Activated CD4-positive, alpha-beta T cell treated with anti-CD3 and anti-CD28 coated beads, Interleukin-2, Interleukin-6, amounts not matched to agents 100 ng/mL and 50 ng/mL, durations not matched to agents 16 hours and 8 hours (primary cell): ENCODE results near the gene TRIM69.

ENCODE experiments used
- DNase-seq: peaks from one replicate; pipeline ENCODE4 v3.0.0-alpha.2; 2020

TRIM69 gene

GRCh38 chr15:44811337-44811736 is 75.0 kb downstream of the TRIM69 start:
- DNase-seq = no peak

DNA sequence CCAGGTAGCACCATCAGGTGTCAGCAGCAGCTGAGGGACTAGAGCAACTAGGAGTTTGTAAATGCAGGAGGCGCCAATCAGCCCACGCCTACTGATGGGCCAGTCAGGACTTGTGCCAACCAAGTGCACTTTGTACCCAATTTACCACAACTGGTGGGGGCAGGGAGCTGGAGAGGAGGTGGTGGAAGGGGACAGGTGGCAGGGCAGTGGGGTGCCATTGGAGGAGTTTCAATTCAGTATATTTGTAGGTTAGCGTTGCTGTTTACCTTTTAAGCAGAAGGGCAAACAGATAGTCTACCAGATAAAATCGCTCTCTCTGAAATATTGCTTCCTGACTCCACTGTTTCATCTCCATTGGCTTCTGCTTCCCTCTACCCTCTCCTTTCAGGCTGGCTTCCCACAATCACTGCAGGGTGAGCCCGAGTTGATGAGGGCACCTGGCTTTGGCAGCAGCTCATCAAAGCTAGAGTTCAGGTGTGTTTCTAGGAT is 75.7 kb downstream of the TRIM69 start:
- no peak for DNase-seq

DNA sequence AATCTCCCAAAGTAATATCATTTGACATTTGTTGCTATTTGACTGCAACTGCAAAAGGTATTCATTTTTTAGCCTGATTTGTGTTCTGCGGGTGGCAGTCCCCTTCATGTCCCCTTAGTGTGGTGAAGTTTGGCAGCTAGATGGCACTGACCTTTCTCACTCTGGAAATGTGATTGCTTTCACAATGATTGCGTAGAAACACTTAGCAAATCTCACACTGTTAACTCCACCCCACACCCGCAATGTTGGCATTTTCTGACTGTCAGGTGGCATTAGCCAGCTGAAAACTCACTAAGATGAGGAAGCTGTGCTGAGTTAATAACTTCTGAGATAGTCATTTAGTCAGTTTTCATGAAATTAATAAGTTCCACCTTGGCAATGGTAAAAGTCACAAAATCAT is 76.9 kb downstream of the TRIM69 start:
- DNase-seq = peak; percentile 37
